RWPE2 (cell line): ENCODE measurements around the gene TUBA1C.

Experiments used
- ATAC-seq: fragments of 200-7000 bp; cut with Tn5 transposase; 3 replicates; pipeline ENCODE4 v1.9.1; 2021; ENCODE audit warnings: low read depth
- DNase-seq: peaks from one replicate; pipeline ENCODE4 v3.0.0-alpha.2; 2020; ENCODE audit warnings: low spot score
- H3K27ac ChIP-seq: fragments of 450-650 bp; 2 replicates; pipeline ENCODE4 v1.5.1; 2017; ENCODE audit warnings: mild to moderate bottlenecking; ENCODE audit not compliant: poor library complexity, severe bottlenecking
- H3K27me3 ChIP-seq: fragments of 250-450 bp; sonication (Bioruptor Pico); 2 replicates; pipeline ENCODE4 v1.5.1; 2021; ENCODE audit warnings: mild to moderate bottlenecking, moderate library complexity; ENCODE audit not compliant: insufficient read depth, poor library complexity, severe bottlenecking
- H3K36me3 ChIP-seq: fragments of 250-450 bp; sonication (Bioruptor Pico); 2 replicates; pipeline ENCODE4 v1.5.1; 2020; ENCODE audit warnings: low read depth, mild to moderate bottlenecking, moderate library complexity
- H3K4me1 ChIP-seq: fragments of 250-450 bp; sonication (Bioruptor Pico); 2 replicates; pipeline ENCODE4 v1.5.1; 2021; ENCODE audit warnings: mild to moderate bottlenecking, moderate library complexity; ENCODE audit not compliant: insufficient read depth, poor library complexity, severe bottlenecking
- H3K4me3 ChIP-seq: fragments of 250-450 bp; sonication (Bioruptor Pico); 2 replicates; pipeline ENCODE4 v1.5.1; 2021; ENCODE audit warnings: mild to moderate bottlenecking, moderate library complexity; ENCODE audit not compliant: severe bottlenecking
- H3K9me3 ChIP-seq: fragments of 250-450 bp; sonication (Bioruptor Pico); 2 replicates; pipeline ENCODE4 v1.5.1; 2021; ENCODE audit warnings: mild to moderate bottlenecking, moderate library complexity; ENCODE audit not compliant: severe bottlenecking
- TF ChIP-seq, protein P1 (sequence below): fragments of 450-650 bp; IDR thresholded peaks from one replicate; pipeline ENCODE4 v1.5.1; 2017; ENCODE audit warnings: mild to moderate bottlenecking, moderate library complexity; ENCODE audit not compliant: poor library complexity, severe bottlenecking

TUBA1C gene

GRCh38 chr12:49230176-49230804, 34.6 kb upstream of the TUBA1C start:
- Histone ChIP-seq H3K36me3 (no peaks in the 10 kb centered on the region), H3K27me3 (no peaks in the 10 kb centered on the region), H3K27ac (no peak overlapping the region), H3K9me3 (no peaks in the 10 kb centered on the region), H3K4me3 (no peak overlapping the region), H3K4me1 (no peaks in the 10 kb centered on the region)
- ATAC-seq (no peak), DNase-seq (no peak)
- TF ChIP-seq, protein P1, sequence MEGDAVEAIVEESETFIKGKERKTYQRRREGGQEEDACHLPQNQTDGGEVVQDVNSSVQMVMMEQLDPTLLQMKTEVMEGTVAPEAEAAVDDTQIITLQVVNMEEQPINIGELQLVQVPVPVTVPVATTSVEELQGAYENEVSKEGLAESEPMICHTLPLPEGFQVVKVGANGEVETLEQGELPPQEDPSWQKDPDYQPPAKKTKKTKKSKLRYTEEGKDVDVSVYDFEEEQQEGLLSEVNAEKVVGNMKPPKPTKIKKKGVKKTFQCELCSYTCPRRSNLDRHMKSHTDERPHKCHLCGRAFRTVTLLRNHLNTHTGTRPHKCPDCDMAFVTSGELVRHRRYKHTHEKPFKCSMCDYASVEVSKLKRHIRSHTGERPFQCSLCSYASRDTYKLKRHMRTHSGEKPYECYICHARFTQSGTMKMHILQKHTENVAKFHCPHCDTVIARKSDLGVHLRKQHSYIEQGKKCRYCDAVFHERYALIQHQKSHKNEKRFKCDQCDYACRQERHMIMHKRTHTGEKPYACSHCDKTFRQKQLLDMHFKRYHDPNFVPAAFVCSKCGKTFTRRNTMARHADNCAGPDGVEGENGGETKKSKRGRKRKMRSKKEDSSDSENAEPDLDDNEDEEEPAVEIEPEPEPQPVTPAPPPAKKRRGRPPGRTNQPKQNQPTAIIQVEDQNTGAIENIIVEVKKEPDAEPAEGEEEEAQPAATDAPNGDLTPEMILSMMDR, result no peak

DNA sequence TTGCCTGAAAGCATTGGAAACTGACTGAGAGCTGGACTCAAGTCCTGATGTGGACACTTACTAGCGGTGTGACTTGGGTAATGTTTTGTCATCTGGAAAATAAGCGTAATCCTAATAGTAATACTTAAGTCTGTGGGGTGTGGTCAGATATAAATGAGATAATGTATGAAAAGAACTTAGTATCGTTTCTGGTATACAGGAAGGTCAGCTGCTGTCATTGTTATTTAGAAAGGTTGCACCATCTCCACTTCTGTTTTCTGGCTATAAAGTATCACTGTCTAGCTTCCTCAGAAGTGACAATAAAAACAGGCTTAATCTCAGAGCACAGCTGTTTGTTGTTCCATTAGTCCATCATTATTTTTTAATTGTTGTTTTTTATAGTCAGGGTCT, 34.1 kb upstream of the TUBA1C start:
- H3K4me1 ChIP-seq, result no peaks in the 10 kb centered on the region
- H3K4me3 ChIP-seq, result no peak overlapping the region
- no peak overlapping the region for H3K27ac ChIP-seq
- no peak for DNase-seq
- ATAC-seq, result no peak
- no peaks in the 10 kb centered on the region for H3K27me3 ChIP-seq
- H3K9me3 ChIP-seq, result no peaks in the 10 kb centered on the region
- no peaks in the 10 kb centered on the region for H3K36me3 ChIP-seq
- TF ChIP-seq, protein P1, result no peak

DNA sequence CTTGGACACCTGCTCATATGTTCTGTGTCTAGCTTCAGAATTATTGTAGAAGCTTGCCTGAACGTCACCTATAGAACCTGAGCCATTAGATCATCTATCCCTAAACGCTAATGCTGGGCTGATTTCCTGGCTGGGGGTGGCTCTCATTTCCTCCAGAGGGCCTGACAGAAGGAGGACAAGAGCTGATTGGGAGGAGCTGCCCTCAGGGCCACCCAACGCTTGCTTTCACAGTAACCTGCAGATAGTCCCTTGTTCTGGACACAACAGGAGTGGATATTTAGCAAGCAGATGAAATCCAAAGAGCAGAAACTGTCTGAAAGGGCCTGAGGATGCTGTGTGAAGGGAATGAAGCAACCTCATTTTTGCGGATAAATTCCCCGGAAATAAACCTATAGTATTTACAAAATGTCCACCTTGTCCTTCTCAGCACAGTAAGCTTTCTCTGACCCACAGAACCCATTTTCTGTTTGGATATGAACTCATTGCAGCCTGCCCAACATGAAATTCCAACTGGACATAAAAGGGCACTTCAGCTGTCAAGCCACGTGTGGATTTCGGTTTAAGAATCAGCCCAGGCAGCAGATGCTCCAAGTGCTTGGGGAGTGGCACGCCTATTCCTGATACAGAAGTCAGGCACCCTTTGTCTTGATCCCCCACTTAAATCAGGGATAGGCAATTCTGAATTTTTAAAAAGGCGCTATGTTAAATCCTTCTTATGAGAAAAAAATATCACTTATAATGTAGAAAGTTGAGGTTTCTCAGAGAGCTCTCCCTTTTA, 32.8 kb upstream of the TUBA1C start:
- no peak for DNase-seq
- H3K27me3 ChIP-seq, result no peaks in the 10 kb centered on the region
- TF ChIP-seq, protein P1, result no peak
- no peaks in the 10 kb centered on the region for H3K4me1 ChIP-seq
- H3K27ac ChIP-seq, result no peak overlapping the region
- no peaks in the 10 kb centered on the region for H3K9me3 ChIP-seq
- H3K36me3 ChIP-seq, result no peaks in the 10 kb centered on the region
- no peak overlapping the region for H3K4me3 ChIP-seq
- ATAC-seq, result no peak

- DNase-seq, result no peak
Measured at GRCh38 chr12:49232940-49233841, 31.7 kb upstream of the TUBA1C start.

More at GRCh38 chr12:49232940-49233841, 31.7 kb upstream of the TUBA1C start:
- H3K27ac ChIP-seq, result no peak overlapping the region
- no peak overlapping the region for H3K4me3 ChIP-seq
- H3K27me3 ChIP-seq, result no peaks in the 10 kb centered on the region
- TF ChIP-seq, protein P1, result no peak
- no peak for ATAC-seq
- no peaks in the 10 kb centered on the region for H3K9me3 ChIP-seq
- H3K36me3 ChIP-seq, result no peaks in the 10 kb centered on the region
- H3K4me1 ChIP-seq, result no peaks in the 10 kb centered on the region
